ENCODE data around the gene TTC12.

Gene TTC12

GRCh38 chr11:113377681-113378412 lies 63.5 kb downstream of the TTC12 start:
- no peak for DNase-seq

DNA sequence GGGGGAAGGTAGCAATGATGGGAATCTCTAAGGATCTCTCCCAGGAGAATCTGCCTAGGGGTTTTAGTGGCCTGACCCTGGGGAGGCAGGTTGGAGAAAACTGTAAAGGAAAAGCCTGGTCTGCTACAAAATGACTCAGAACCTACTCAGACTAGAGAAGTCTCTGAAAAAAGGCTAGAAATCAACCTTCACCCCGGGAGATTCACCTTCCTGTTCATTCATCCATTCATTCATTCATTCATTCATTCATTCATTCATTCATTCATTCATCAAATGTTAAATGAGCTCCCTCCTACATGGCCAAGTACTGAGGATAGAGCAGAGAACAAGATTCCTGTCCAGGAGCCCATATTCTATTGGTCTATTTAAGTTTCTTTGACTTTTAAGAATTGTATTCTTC lies 64.3 kb downstream of the TTC12 start:
- no peak for DNase-seq

- no peak for DNase-seq
Observed at GRCh38 chr11:113382121-113382520, 67.7 kb downstream of the TTC12 start.

DNA sequence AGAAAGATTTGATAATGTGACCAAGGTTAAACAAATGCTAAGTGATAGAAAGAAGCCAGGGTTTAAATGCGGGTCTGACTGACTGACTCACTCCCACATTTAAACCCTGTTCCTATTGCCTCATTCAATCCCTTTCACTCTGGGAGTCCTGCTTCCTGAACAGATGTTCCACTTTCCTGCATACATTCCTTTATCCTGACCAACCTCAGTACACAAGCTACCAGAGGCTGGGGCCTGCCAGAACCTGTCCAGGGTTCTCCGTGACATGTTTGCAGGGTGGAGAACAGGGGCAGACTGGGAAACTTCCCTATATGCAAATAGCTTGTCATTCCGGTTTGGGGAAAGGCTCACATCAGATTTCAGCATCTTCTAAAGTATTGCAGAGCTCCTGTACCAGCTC lies 70.2 kb downstream of the TTC12 start:
- no peak for DNase-seq

DNA sequence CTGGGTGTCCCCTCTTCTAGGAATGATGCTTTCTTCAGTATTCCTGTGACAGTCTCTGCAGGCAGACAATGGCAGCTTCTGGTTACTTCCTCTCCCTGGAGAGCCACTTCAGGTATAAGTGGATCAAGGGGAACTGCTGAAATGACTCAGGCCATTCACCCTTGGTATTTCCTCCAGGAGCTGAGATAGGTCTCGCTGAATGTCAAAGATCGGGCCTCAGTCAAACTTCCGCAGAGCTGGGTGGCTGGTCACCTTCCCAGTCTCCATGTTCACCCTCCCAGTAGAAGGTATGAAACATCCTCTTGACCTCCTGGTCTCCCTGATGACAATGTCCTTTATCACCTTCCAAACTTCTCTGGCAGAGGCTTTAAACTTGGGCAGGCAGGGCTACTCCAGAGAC lies 71.4 kb downstream of the TTC12 start:
- no peak for DNase-seq

- DNase-seq: no peak
Observed at GRCh38 chr11:113386866-113387265, 72.5 kb downstream of the TTC12 start.

DNA sequence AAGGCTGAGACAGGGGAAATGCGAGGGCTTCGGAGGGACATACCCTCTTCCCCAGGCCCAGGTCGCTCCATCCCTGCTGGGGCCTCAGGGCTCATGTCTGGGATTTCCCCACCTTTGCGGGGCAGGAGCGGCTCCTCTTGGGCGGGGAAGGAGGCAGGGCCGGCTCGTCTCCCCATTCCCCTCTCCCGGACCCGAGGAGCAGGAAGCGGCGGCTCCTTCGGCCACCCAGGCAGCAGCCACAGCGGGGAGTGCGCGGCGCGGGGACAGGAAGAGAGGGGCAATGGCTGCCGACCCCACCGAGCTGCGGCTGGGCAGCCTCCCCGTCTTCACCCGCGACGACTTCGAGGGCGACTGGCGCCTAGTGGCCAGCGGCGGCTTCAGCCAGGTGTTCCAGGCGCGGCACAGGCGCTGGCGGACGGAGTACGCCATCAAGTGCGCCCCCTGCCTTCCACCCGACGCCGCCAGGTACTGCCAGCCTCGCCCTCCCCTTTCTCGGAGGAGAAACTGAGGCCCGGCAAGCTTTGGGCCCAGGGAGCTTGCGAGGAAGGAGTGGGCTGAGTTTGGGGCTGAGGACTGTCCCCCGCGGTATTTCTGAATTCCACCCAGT lies 73.3 kb downstream of the TTC12 start, which contains the start of gene ANKK1:
Gene ANKK1 (plus strand): TSS at position 175 of the 607 bp plus-strand sequence. CDS start 106 bp downstream, at position 281.
- DNase-seq: no peak

DNA sequence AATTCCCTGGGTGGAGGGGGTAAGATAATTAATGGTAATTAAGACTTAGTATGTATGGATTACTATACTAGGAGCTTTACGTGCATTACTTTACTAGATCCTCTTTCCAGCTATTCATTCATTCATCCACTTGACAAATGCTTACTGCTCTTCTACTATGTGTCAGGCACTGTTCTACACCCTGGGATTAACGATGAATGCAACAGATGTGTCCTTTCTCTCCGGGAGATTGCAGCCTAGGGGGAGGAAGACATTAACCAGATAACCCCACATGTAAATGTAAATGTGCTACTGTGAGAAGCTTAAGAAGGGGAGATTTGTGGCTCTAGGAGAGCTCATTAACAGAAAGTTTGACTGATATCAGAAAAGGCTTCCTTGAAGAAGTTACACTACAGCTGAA lies 74.9 kb downstream of the TTC12 start:
- DNase-seq: no peak

DNA sequence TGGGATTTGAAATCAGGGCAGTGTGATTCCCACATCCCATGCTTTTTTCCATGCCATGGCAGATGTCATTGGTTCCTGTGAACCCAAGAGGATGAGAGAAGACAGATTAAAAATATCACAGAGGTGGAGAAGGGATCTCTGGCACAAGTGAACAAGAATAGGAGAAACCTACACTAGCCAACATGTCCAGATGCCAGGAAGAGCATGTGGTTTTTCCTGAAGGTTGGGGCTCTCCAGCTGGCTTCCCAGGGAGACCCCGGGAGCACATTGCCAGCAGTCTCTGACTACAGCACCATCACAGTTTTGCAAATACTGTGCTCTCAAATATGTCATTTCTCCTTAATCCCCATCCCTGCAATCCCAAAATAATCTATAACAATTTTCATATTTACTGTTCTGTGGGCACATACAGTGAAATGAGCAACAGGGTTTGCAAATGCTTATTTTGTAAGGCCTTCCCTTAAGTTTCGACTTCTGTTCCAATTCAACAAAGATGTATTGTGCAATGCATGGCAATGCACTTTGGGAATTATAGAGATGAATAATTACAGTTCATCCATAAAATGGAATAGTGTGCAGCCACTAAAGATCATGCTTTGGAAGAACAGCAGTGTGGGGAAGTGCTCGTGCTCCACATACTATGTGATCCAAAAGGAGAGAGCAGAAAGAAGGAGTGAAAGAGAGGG lies 78.0 kb downstream of the TTC12 start:
- no peak for DNase-seq

DNA sequence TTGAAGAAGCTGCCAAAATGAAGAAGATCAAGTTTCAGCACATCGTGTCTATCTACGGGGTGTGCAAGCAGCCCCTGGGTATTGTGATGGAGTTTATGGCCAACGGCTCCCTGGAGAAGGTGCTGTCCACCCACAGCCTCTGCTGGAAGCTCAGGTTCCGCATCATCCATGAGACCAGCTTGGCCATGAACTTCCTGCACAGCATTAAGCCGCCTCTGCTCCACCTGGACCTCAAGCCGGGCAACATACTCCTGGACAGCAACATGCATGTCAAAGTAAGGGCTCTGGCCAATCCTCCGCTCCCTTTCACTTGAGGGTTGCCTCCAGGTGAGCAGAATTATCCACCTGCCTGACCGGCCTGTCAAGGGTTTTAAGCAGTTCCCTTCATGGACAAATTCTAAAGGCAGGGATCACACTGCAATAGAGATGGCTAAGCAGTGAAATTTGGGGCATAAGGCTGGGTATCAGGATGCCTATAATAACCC lies 79.2 kb downstream of the TTC12 start:
- no peak for DNase-seq

GRCh38 chr11:113394919-113395318 lies 80.5 kb downstream of the TTC12 start:
- DNase-seq: no peak

- DNase-seq: no peak
Observed at GRCh38 chr11:113395782-113396336, 81.5 kb downstream of the TTC12 start.

DNA sequence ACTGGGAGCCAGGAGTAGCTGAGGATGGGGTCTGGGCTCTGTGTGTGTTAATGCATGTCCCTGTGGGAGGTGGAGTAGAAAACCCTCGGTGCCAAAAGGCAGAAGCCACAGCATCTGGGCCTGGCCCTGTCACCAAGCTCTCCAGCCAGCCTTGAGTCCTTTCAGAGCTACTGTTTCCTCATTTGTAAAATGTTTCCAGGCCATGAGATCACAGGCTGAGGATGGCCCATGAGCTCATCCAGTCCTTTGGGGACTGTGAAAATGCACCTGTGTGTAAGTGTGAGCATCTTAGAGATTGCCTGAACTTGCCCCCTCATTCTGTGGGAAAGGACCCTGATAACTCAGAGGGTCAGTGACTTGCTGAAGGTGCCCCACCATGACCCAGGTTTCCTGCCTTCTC lies 82.3 kb downstream of the TTC12 start:
- DNase-seq: no peak

DNA sequence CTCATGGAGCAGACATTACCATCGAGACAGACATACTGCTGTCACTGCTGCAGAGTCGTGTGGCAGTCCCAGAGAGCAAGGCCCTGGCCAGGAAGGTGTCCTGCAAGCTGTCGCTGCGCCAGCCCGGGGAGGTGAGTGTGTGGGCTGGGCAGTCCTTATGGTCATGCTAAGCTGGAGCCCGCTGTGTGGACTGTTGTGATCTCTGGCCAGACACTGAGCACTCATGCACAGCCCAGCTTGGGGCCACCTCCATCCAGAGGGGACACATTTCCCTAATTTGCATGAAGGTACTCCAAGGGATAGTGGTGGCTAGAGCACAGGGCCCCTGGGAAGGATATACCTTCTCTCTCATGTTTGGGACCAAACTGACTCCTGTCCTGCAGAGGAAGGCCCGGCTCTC lies 82.8 kb downstream of the TTC12 start:
- DNase-seq: no peak

- DNase-seq: no peak
Observed at GRCh38 chr11:113397821-113398220, 83.4 kb downstream of the TTC12 start.

DNA sequence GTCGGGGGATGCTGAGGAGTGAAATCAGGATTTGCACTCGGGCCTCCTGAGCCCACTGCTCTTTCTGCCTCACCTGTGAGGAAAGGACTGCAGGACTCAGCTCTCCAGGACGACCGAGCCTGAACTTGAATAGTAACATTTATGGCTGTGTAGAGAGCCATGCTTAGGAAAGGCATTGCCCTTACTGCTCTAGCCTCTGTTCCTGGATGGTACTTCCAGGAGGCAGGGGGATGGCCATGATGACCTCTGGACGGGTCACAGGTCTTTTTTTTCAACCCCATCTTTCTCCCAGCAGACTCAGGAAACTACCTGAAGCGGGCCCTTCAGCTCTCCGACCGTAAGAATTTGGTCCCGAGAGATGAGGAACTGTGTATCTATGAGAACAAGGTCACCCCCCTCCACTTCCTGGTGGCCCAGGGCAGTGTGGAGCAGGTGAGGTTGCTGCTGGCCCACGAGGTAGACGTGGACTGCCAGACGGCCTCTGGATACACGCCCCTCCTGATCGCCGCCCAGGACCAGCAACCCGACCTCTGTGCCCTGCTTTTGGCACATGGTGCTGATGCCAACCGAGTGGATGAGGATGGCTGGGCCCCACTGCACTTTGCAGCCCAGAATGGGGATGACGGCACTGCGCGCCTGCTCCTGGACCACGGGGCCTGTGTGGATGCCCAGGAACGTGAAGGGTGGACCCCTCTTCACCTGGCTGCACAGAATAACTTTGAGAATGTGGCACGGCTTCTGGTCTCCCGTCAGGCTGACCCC lies 84.5 kb downstream of the TTC12 start:
- DNase-seq: no peak

DNA sequence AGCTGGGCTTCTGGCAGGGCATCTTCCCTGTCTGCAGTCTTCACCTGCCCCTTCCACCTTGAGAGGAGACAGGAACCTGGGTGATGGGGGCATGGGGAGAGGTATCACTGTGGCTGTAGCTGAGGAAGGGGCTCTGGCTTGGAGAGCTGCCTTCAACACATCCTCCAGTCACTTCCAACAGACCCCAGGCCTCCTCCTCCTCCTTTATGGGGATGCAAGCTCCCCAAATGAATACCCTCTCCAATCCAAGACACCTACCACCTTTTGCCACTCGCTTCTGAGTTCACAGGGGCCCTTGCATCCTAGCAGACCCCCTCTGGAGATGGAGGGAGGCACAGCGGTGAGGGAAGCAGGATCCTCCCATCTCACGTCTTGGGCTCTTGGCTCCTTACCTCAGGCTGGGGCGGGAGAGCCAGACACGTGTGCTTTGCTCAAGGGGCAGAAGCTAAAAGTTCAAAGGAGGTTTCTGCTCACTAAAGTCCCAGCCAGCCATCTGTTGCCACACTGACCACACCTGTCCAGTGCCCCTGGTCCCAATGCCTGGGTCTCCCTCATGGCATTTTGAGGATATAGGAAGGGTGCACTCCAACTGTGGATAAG lies 86.3 kb downstream of the TTC12 start:
- no peak for DNase-seq

DNA sequence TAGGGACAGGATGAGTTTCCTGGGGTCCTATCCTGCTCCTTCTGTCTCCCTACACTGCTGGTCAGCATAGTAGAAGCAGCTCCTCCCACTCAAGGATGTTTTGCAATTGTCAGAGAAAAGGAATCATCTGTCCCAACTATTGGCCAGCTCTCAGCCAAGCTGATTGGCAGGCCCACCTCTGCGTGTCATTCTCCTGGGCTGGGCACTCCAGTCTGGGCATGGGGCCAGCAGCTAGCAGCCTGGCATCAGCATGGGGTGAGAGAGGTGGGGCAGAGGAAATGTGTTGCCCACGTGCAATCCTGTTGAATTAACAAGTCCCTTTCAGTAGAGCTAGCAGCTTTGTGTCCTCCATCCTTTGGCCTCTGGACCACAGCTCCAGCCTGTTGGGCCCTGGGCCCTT lies 87.3 kb downstream of the TTC12 start:
- DNase-seq: peak; percentile 79

DNA sequence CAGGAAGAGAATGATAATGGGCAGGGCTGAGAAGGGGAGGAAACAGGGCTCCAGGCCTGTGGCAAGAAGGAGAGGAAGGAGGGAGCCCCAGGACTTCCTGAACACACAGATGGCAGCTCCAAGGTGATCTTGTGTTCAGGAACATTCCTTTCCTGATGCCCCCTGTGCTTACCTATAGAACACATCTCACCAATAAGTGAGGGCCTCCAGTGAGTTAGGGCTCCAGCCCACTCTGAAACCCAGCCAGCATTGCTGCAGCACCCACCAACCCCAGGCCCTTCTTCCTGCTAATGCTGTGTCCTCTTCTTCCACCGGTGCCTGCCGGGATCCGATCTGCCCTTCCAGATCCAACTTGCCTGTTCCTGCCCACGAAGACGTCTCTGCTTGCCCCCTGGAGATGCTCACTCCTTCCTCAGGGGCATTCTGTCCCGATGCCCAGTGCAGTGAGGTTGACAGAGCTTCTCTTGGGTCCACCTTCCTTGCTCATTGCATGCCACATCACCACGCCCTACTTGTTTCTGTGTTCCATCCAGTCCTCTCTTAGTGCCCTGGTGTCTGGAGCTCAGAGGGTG lies 90.6 kb downstream of the TTC12 start:
- no peak for DNase-seq

GRCh38 chr11:113405724-113406478 lies 91.5 kb downstream of the TTC12 start:
- DNase-seq: no peak

GRCh38 chr11:113407163-113407562 lies 92.8 kb downstream of the TTC12 start:
- no peak for DNase-seq
